ENCODE measurements around the gene RGS3.
"Not testable (repeated sequence)": the region's sequence is repeated elsewhere in the genome, so short reads cannot be mapped to it uniquely, and the experiment has no call there.

Gene RGS3

DNA sequence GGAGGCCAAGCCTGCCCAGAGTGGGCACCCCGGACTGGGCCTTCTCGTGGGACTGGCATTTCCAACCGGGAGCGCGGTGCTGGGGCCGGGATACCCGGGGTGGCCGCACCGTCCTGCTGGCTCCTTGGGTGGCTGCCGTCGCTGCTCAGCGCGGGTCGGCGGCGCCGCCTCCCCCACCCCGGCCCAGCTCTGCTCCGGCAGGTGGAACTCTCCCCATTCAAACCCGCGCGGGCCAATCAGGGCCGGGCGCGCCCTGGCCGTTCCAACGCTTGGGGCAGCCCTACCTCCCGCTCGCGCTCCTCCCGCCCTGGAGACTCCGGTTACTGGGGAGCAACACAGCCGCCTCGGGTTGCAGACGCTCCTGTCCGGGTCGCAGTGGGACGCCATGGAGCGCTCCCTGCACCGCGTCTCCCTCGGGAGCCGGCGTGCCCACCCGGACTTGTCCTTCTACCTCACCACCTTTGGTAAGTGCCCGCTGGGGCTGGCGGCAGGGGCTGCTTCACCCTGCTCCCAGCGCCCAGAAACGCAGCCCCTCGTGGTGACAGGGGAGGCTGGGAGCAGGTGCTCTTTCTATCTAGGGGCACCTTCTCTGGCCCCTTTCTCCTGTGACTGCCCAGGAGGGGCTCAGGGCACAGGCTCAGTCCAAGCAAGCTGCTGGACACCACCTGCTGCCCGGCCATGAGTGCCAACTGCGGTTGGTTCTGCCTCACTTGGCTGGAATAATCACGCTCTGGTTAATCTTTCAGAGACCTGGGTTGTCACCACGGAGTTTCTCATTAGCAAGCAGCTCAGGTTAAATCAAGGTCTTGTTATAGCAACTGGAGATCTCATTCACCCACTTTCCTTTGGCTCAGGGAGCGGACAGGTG is at the start of gene RGS3:
TSS of gene RGS3 (plus strand) at position 310 of the 868 bp plus-strand sequence. CDS start at position 386, 76 bp downstream.
- peak; percentile 82 for DNase-seq (ENCODE audit: low spot score)

DNA sequence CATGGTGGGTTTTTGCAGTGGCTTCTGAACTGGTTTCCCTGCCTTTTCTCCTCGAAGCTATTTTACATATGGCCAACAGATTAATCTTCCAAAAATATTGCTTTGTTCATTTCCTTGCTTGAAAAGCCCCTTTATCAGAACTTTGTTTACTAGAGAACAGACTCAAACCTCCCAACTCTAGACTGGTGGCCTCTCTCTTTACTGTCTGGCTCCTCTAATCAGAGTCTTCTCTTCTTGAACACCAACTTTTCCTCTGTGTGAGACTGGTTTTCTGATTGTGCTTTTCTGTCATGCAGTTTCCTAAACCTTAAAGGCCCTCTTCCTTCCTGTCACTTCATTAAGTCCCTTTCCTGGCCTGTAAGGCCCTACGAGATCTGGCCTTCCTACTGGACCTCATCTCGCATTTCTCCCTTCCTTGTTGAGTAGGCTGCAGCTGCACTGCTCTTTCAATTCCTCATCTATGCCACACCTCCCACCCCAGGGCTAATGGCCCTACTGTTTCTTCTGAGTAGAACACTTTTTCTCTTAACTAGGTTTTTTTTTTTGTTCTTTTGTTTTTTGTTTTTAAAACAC is 47.3 kb upstream of the RGS3 start:
- DNase-seq (ENCODE audit: low spot score), result no peak

DNA sequence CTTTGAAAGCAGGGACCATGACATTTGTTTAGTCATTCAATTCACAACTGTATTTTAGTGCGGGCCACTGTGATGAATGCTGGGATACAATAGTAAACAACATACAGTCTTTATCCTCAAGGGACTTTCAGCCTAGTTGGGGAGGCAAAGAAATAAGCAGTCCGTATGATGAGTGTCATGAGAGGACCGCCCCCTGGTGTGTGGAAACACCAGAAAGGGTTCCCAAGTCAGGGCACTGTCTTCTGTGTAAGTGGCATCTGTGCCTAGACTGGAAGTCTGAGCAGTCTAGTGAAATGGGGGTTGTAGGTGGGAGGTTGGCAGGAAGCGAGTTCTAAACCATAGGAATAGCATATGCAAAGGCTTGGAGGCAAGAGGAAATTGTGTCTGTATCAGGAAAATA is 46.2 kb upstream of the RGS3 start:
- DNase-seq (ENCODE audit: low spot score), result no peak

DNA sequence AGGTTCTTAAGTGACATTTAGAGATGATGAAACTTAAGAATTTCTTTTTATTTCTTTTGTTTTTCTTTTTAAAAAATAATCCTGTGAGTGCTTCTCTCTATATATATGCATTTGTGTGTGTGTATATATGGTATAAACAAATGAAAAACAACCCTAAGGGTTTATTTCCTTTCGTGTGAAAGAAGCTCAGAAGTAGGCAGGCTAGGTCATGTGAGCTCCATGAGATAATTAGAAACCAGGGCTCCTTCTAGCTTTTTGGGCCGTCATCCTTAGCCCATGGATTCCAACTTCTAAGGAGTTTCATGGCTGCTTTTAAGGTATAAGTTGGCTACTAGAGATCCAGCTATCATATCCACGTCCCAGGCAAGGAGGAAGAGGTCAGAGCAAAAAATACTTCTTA is 41.8 kb upstream of the RGS3 start:
- no peak for DNase-seq (ENCODE audit: low spot score)

DNA sequence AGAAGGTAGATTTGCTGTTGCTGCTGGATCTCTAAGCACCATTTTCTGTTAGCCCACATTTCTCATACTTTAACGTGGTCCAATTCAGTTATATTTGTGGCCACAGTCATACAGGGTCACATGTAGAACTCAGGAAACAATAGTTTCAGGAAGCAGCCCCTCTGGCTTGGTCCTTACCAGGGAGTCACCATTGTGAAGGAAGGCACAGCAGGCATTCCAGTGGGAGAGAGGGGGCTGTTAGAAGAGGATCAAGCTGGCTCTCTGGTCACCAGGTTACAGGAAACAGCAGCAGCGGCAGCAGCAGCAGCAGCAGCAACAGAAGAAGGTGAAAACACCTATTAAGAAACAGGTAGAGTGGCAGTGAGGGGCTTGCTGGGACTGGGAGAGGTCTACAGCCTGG is 38.5 kb upstream of the RGS3 start:
- no peak for DNase-seq (ENCODE audit: low spot score)

DNA sequence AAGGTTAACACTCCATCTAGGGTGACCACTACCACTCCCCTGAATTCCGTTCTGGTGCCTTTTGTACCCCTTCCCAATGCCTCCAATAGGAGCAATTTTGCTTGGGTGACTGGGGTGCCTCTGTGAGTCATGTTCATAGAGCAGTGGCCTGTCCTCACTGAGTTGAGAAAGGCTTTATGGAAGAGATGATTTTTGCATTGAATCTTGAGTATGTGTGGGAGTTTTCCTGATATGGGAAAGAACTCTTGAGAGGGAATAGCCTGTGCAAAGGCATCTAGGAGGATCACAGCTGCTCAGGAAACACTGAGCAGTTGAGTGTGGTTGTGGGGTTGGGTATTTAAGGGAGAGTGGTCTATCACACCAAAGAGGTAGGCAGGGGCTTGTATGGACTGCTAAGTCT is 36.8 kb upstream of the RGS3 start:
- no peak for DNase-seq (ENCODE audit: low spot score)

DNA sequence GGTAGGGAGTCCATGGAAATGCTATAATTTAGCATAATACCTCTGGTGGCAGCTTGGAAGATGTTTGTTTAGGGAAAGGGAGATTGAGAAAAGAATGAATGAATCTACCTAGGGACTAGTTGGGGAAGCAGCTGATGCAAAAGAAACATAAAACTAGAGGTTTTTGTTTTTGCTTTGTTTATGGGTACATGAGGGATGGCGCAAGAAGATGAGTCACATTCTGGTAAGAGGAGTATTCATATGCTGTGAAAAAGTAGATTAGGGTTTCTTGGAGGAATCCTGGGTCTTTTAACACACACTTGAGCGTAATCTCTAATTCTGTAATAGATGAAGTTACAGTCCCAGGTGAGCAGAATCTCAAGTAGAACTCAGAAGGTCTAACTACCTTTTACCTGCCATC is 35.9 kb upstream of the RGS3 start:
- DNase-seq (ENCODE audit: low spot score), result no peak

DNA sequence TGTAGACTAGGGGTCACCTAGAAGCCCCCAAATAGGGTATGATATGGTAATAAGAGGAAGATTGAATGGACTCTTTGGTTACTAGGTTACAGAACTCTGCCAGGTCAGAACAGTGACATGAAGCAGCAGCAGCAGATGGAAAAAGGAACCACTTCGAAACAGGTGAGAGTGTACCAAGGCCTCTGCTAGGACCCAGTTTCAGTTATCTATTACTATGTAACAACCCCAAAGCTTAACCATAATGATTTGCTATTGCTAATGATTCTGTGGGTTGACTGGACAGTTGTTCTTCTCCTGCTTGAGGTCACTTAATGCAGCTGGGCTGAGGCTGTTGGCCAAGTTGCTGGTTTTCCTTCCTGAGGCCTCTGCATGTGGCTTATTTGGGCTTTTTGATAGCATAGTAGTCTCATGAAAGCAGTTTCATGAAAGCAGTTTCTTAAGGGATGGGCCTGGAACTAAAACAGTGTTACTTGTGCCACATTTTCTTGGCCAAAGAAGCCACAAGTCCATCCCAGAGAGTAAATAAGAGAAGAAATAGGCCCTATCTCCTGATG is 35.4 kb upstream of the RGS3 start:
- no peak for DNase-seq (ENCODE audit: low spot score)

DNA sequence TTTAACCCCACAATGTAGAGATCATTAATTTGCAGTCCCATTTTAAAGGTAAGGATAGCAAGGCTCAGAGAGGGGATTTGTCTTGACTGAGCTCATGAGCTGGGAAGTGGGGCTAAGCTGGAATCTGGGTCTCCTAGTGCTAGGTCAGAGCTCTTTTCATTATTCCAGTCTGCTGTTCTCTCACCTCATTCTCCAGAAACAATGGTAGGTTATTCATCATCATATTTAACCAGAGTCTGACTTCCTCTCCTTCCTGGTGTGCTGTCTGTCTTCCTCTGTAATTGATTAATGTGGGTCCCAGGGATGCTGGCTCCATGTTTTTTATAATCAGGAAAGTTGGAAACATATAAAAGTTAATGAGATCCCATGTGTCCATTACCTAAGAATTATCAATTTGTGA is 32.3 kb upstream of the RGS3 start:
- no peak for DNase-seq (ENCODE audit: low spot score)

DNA sequence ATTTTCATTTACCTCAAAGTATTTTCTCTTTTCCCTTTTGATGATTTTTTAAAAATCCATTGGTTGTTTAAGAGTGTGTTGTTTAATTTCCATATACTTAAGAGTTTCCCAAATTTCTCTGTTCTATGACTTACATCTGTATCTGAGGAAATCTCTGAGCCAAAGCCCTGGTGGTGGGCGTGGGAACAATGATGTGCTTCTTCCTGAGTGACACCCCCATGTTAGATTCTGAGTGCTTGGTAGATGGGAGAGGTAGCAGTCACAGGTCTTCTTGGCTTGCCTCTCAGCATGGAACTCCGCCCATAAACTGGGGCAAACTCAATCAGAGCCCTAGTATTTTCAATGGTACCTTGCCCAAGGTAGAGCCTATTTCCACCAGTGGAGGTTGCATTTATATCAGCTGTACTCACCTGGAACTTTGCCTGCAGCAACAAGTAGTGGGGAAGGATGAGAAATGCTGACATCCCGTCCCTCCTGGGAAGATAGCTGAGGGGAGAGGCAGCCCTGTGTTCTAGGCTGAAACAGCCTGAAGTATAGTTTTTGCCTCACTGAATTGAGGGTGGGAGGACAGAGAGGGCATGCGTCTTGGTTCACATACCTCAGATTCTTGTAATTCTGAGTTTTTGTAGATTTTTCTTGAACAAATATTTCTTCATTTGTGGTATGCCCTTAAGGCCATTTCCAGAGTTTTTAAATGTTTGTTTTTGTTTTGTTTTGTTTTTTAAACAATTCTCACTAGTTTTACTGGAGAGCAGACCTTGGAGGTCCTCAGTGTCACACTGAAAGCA is 26.6 kb upstream of the RGS3 start:
- no peak for DNase-seq (ENCODE audit: low spot score)

DNA sequence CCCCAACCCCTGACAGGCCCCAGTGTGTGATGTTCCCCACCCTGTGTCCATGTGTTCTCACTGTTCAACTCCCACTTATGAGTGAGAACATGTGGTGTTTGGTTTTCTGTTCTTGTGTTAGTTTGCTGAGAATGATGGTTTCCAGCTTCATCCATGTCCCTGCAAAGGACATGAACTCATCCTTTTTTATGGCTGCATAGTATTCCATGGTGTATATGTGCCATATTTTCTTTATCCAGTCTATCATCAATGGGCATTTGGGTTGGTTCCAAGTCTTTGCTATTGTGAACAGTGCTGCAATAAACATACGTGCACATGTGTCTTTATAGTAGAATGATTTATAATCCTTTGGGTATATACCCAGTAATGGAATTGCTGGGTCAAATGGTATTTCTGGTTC is 25.8 kb upstream of the RGS3 start:
- DNase-seq (ENCODE audit: low spot score), result not testable (repeated sequence)

DNA sequence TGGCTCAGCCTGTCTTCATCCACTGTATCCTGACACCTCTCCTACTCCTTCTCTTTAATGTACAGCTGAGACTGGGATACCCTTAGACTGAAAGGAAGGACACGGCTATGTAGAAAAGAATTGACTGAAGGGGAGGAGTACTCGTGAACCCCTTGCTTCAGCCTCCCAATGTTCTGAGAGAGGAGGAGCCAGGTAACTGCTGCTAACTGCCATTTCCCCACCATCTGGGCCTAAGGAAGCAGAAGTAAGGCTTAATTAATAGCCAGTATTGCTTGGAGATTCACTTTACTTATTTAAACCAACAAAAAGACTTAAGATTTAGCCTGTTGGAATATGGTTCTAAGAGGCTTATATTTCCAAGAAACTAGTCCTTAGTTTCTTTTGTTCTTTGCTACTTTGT is 18.8 kb upstream of the RGS3 start:
- no peak for DNase-seq (ENCODE audit: low spot score)

DNA sequence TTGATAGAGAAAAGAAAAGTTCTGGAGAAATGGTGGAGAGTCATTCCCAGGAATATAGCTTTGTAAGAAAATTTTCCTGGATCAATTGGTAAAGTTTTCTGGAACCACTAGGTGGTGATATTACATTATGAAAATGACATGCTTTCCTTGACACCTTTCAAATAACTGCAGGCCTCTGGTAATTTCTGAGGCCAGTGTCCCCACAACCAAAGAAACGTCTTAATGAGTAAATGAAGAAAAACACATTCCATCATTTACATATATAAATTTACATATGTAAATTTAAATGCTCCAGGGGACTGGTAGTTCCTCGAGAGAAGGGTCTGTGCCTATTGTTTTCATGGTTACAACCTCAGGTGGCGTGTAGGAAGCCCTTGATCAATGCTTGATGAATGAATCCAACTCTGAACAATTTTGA is 17.2 kb upstream of the RGS3 start:
- peak; percentile 44 for DNase-seq (ENCODE audit: low spot score)

DNA sequence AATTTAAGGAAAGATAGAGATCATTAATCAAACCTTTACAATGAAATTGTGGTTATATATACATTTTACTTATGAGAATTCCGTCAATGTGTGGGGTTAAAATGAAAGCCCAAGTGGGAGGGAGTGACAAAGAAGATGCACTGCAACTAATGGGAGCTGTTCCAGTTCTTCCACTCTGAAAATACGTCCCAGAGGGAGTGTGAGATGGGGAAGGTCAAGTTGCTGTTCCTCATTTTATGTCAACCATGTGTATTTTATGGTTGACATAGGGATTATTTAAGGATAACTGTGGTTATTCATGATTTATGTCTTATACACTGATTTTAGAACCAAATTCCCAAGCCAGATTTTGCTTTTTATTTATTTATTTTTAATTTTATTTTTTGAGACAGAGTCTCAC is 14.2 kb upstream of the RGS3 start:
- no peak for DNase-seq (ENCODE audit: low spot score)

DNA sequence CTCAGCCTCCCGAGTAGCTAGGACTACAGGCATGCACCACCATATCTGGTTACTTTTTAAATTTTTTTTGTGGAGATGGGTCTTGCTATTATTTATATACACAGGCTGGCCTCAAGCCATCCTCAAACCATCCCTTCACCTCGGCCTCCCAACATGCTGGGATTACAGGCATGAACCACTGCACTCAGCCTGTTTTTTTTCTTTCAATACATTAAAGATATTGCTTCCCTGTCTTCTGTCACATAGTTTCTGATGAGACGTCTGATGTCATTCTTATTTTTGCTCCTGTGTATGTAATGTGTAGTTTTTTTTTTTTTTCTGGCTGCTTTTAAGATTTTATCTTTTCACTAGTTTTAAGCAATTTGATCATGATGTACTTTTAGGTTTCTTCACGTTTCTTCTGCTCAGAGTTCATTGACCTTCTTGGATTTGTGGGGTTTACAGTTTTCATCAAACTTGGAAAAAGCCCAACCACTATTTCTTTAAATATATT is 11.4 kb upstream of the RGS3 start:
- no peak for DNase-seq (ENCODE audit: low spot score)

DNA sequence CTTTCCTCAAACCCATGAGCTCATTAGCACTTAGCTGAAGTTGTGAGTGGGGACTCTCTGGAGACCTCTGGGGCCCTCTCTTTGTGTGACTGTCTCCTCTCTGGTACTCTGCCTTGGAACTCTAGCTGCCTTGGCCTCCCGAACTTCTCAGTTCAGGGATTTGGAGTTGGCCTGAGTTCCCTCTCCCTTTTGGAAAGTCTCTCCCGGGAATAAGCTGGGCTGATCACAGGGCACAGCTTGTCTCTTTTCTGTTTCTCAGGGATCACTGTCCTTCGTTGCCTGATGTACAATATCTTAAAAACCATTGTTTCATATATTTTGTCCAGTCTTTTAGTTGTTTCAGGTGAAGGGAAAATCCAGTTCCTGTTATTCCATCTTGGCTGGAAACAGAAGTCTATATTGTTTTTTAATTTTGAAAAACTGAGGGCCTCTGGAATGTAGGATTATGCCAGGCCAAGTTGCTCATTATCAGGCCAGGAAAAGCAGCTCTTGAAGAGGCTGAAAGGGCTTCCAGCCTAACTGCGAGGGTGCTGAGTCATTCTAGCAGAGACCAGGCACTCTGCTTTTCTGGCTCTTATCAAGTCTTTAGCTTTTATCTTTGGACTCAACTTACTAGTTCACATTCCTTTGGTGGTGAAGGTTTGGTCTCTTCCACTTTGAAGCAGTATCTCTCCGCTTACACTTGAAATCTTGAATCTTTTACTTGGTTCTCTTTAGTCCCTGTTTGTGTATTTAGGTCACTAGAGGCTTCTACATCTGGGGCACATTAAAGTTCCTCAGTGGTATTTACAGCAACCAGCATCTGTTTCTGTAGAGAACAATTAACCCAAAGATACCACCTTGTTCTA is 8.4 kb upstream of the RGS3 start:
- DNase-seq (ENCODE audit: low spot score), result peak; percentile 56

DNA sequence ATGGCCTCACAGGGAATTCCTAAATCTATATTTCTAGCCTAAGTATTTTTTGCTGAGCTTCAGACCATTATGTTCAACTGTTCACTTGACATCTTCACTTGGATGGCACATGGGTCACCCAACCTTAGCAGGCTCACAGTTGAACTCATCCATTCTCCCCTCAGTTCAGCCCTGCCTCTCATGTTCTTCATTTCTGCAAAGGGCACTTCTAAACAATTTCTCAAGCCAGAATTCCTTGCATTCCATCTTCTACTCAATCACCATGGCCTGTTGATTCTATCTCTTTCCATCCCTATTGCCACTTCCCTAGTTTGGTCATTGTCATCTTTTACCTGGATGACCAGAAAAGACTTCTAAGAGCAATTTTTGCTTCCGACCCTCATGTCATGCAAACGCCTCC is 7.3 kb upstream of the RGS3 start:
- peak; percentile 10 for DNase-seq (ENCODE audit: low spot score)

DNA sequence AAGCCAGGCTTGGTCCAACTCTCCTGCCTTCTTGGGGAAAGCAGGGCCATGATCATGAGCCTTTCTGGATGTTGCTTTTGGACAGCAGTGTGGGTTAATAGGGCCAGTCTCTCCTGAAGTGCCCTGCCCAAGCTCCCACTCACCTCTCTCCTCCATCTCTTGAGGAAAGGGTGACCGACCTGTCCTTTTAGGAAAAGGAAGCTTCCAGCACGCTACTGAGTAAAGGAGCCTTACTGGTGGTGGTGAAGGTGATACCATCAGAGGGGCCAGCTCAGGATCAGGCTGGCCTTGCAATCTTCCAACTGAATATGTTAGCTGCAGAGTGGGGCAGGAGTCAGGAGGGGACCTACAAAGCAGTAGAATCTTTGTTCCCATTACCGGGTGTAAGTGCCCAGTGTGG is 2.2 kb upstream of the RGS3 start:
- DNase-seq (ENCODE audit: low spot score), result no peak

DNA sequence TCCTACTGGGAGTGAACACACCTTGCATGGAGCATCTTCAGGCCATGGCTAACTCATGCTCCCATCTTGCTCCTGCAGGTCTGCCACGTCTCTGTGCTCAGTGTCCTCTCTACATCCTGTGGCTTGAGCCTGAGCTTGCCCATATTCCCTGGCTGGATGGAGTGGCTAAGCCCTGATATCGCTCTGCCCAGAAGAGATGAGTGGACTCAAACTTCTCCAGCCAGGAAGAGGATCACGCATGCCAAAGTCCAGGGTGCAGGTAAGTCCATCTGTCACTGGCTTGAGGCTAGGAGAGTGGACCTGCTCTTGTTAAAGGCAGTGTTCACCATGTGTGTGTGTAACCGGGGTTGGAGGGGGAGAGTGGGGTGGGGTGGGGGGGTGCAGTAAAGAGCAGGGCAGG is 1.6 kb upstream of the RGS3 start:
- no peak for DNase-seq (ENCODE audit: low spot score)

DNA sequence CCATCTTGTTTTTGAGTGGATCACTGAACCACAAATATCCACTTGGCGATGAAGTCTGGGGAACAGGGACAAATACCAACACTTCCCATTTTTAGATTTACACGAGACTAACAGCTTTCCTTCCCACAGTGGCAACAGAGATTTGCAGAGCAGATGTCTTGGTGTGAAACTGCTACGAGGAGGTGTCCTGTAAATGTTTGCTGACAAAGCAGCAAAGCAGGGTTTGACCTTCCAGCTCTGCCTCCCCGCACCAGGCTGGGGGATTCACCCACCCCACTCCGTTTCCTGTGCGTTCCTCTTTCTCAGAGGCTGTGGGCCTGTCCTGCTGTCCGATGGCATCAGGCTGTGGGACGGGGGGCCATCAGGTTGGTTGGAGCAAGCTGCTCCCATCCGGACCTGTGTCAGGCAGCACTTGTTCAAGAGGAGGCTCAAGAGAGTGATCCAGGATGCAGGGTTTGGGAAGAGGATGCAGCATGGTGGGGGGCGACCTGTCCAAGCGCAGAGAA is 693 bp upstream of the RGS3 start:
- DNase-seq (ENCODE audit: low spot score), result no peak

DNA sequence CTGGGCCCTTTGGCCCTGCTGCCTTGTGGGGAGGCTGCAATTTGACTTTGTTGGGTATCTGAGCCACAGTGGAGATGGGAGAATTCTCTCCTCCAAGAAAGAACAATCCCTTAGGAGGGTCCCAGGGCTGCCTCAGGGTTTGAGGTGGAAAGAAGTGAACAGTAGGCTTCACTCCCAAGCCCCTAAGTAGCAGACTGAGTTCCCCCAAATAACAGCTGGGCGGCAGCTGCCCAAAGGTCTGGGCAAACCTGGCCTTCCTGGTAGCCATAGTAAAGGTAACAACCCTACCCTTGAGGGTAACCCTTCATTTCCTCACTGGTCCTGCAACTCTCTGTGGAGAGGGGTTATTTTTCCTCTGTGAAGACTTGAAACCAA is 746 bp downstream of the RGS3 start:
- DNase-seq (ENCODE audit: low spot score), result no peak

All from SW480 (cell line).